SU-DHL-6 (cell line): ENCODE results near the gene ZNF581.
A peak's percentile ranks its signal among the peaks of the same experiment; 100 is the strongest.

Experiments
- H2AFZ ChIP-seq: fragments of 200-600 bp; sonication (generic); 2 replicates; pipeline ENCODE4 v1.6.1; 2014; ENCODE audit warnings: low read depth, mild to moderate bottlenecking, moderate library complexity, mixed read lengths, antibody characterized with exemption, low read length; ENCODE audit not compliant: severe bottlenecking
- H3F3A ChIP-seq: fragments of 200-600 bp; shearing (Covaris generic); 2 replicates; pipeline ENCODE4 v1.6.0; 2016; ENCODE audit warnings: antibody characterized with exemption, mild to moderate bottlenecking; ENCODE audit not compliant: insufficient read depth
- H3K27ac ChIP-seq: fragments of 200-600 bp; sonication (generic); 2 replicates; pipeline ENCODE4 v1.5.1; 2016; ENCODE audit warnings: low read depth, mild to moderate bottlenecking, low read length, moderate library complexity, mixed read lengths
- H3K27me3 ChIP-seq: fragments of 200-600 bp; sonication (generic), shearing (Covaris generic); 2 replicates; pipeline ENCODE4 v1.6.0; 2014; ENCODE audit warnings: mild to moderate bottlenecking, low read length
- H3K36me3 ChIP-seq: fragments of 200-600 bp; sonication (generic); 2 replicates; pipeline ENCODE4 v1.6.1; 2014; ENCODE audit warnings: mild to moderate bottlenecking, low read length, mixed read lengths
- H3K4me2 ChIP-seq: fragments of 300-600, 200-600 bp; shearing (Covaris generic), sonication (generic); 2 replicates; pipeline ENCODE4 v1.6.0; 2014; ENCODE audit warnings: low read length, low read depth, mild to moderate bottlenecking; ENCODE audit not compliant: poor library complexity, severe bottlenecking
- H3K4me3 ChIP-seq: fragments of 200-600 bp; sonication (generic); 2 replicates; pipeline ENCODE4 v1.5.1; 2014; ENCODE audit warnings: antibody characterized with exemption, low read length, mild to moderate bottlenecking, mixed read lengths; ENCODE audit not compliant: insufficient read depth, poor library complexity, severe bottlenecking
- H3K79me2 ChIP-seq: fragments of 200-600 bp; sonication (generic); 2 replicates; pipeline ENCODE4 v1.6.1; 2014; ENCODE audit warnings: mild to moderate bottlenecking, low read length, moderate library complexity; ENCODE audit not compliant: insufficient read depth
- H3K9ac ChIP-seq: fragments of 200-600 bp; sonication (generic); 2 replicates; pipeline ENCODE4 v1.7.0; 2014; ENCODE audit warnings: mild to moderate bottlenecking, low read length
- H3K9me2 ChIP-seq: fragments of 200-600 bp; sonication (generic); replicated peaks from 2 replicates; pipeline ENCODE4 v1.6.1; 2014; ENCODE audit warnings: low read length; ENCODE audit not compliant: insufficient read depth
- H3K9me3 ChIP-seq: fragments of 200-600 bp; sonication (generic); 2 replicates; pipeline ENCODE4 v1.6.1; 2014; ENCODE audit warnings: low read length, mixed read lengths; ENCODE audit not compliant: insufficient read depth
- H4K20me1 ChIP-seq: fragments of 200-600 bp; sonication (generic); 2 replicates; pipeline ENCODE4 v1.6.1; 2014; ENCODE audit warnings: low read depth, mild to moderate bottlenecking, antibody characterized with exemption, low read length, moderate library complexity, mixed read lengths
- EZH2phosphoT487 ChIP-seq: fragments of 200-600 bp; sonication (generic), shearing (Covaris generic); conservative IDR thresholded peaks from 2 replicates; pipeline ENCODE4 v1.6.1; 2018; ENCODE audit warnings: mild to moderate bottlenecking, antibody characterized with exemption, low read length, moderate library complexity, mixed read lengths
- TF ChIP-seq, protein P1 (sequence below): fragments of 200-600 bp; sonication (generic); IDR thresholded peaks from one replicate; pipeline ENCODE4 v1.5.1; 2017; ENCODE audit warnings: antibody characterized with exemption, mild to moderate bottlenecking, low read length, moderate library complexity; ENCODE audit not compliant: insufficient read depth, poor library complexity, severe bottlenecking

ZNF581 gene

DNA sequence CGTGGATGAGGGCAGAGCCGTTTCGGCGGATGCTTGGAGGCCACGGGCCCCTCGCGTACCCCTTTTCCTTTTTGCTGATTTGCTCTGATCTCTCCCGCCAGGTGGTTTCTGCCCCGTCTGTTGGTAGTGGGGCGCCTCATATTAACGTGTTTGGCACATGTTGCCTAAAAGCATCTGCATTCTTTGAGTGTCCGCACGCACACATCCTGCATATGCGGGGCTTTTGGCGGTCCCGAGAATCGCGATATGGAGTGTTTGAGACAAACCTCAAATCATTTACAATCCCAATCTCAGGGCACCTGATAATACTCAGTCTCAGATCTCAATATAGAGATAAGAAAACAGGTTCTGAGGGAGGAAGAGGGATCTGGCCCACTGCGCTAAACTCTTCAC lies 12.2 kb downstream of the ZNF581 start:
- TF ChIP-seq, protein P1, sequence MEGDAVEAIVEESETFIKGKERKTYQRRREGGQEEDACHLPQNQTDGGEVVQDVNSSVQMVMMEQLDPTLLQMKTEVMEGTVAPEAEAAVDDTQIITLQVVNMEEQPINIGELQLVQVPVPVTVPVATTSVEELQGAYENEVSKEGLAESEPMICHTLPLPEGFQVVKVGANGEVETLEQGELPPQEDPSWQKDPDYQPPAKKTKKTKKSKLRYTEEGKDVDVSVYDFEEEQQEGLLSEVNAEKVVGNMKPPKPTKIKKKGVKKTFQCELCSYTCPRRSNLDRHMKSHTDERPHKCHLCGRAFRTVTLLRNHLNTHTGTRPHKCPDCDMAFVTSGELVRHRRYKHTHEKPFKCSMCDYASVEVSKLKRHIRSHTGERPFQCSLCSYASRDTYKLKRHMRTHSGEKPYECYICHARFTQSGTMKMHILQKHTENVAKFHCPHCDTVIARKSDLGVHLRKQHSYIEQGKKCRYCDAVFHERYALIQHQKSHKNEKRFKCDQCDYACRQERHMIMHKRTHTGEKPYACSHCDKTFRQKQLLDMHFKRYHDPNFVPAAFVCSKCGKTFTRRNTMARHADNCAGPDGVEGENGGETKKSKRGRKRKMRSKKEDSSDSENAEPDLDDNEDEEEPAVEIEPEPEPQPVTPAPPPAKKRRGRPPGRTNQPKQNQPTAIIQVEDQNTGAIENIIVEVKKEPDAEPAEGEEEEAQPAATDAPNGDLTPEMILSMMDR: no peak
- TF ChIP-seq EZH2phosphoT487: no peak
- H3K9me2 ChIP-seq: no peaks in the 10 kb centered on the region
- peak overlapping the region; percentile 93 for H3K9ac ChIP-seq
- H3K4me2 ChIP-seq: peak overlapping the region; percentile 94
- H4K20me1 ChIP-seq: peaks cover 17% of the 10 kb centered on the region; the same call in 1 of the 2 replicates
- peak overlapping the region; percentile 96 for H3K27ac ChIP-seq
- peak overlapping the region; percentile 89 for H3K4me3 ChIP-seq
- no peaks in the 10 kb centered on the region for H3K27me3 ChIP-seq
- peaks cover 9% of the 10 kb centered on the region; the same call in 1 of the 2 replicates for H3K36me3 ChIP-seq
- peaks cover 3% of the 10 kb centered on the region; the same call in 1 of the 2 replicates for H3F3A ChIP-seq
- peaks cover 54% of the 10 kb centered on the region for H3K79me2 ChIP-seq
- H3K9me3 ChIP-seq: no peaks in the 10 kb centered on the region
- no peak overlapping the region for H2AFZ ChIP-seq

DNA sequence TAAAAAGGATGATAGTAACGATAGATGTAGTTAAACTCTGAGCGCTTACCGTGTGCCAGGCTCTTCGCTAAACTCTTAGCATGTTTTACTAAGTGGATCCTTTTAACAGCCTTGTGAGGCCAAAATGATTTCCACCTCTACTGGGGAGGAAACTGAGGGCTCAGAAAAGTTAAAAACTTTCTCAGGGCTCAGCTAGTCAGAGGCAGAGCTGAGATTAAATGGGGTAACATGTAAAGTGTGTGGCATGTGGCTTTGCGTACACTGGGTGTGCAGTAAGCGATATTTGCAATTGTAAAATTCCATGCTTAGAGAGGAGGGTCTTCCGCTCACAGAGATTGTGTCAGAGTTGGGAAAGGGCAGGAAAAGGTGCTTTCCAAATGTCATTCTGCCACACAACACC lies 13.1 kb downstream of the ZNF581 start:
- Histone ChIP-seq H4K20me1 (peaks cover 17% of the 10 kb centered on the region; the same call in 1 of the 2 replicates), H3K4me3 (peak overlapping the region; percentile 89), H2AFZ (no peak overlapping the region), H3K27me3 (no peaks in the 10 kb centered on the region), H3K36me3 (peaks cover 10% of the 10 kb centered on the region), H3F3A (peaks cover 3% of the 10 kb centered on the region; the same call in 1 of the 2 replicates), H3K9ac (peak overlapping the region; percentile 93), H3K79me2 (peaks cover 63% of the 10 kb centered on the region), H3K9me2 (no peaks in the 10 kb centered on the region), H3K4me2 (peak overlapping the region; percentile 94), H3K27ac (peak overlapping the region; percentile 96), H3K9me3 (no peaks in the 10 kb centered on the region)
- TF ChIP-seq, protein P1: no peak
- no peak for TF ChIP-seq EZH2phosphoT487

DNA sequence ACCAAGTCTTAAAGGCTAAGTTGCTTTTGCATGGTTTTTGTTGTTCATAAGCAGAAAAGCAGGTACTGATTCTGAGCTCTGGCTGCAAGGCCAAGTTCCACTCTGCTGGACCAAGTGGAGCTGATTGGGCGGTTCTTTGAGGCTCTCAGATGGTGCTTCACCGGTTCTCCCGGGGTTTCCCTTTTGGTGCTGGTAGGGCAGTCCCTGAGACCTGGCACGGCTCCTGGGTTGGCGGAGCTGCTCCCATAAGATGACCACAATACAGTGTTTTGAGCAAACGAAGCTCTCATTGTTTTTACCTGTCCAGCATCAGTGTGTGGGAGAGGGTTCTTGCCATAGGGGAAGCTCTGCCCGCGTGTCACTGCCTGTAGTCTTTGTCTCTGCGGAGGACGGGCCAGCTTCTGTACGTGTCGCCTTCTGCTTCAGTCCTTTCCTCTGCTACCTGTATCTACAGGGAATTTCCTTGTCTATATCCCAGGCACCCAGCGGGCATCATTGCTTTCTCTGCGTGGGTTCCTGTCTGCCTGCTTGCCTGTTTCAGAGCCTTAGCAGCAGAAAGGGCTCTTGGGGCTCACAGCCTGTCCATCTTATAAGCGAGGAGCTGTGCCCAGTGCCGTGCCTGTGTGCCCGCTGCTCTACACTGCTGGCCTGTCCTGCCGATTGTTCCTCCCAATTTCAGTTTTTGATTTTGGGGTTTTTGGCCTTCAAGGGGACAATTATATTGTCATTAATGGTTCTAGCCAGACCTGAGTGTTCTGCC lies 13.7 kb downstream of the ZNF581 start:
- H3K4me3 ChIP-seq: peak overlapping the region; percentile 89

More for the DNA sequence above, 13.7 kb downstream of the ZNF581 start:
- Histone ChIP-seq H3F3A (peaks cover 3% of the 10 kb centered on the region; the same call in 1 of the 2 replicates), H3K79me2 (peaks cover 69% of the 10 kb centered on the region), H3K9me3 (no peaks in the 10 kb centered on the region), H3K4me2 (peak overlapping the region; percentile 94), H3K36me3 (peaks cover 14% of the 10 kb centered on the region), H2AFZ (no peak overlapping the region), H4K20me1 (peaks cover 20% of the 10 kb centered on the region; the same call in 1 of the 2 replicates), H3K27me3 (no peaks in the 10 kb centered on the region), H3K9ac (peak overlapping the region; percentile 93), H3K27ac (peak overlapping the region; percentile 96), H3K9me2 (no peaks in the 10 kb centered on the region)
- TF ChIP-seq, protein P1: no peak
- TF ChIP-seq EZH2phosphoT487: no peak
